B cell (primary cell): ENCODE measurements around the gene ACSBG1. TPM values are rescaled to one million over a fixed set of nuclear protein-coding genes. Genes with fewer than 3 reads are reported as not detected.

ENCODE experiments used
- ATAC-seq: fragments of 200-7000 bp; cut with Tn5 transposase; one replicate; pipeline ENCODE4 v1.10.0; 2021; ENCODE audit warnings: low read depth, mild to moderate bottlenecking, moderate number of reproducible peaks, moderate library complexity
- CTCF ChIA-PET: fragments of 350-600 bp; sonication (Branson Sonifier 250); formaldehyde crosslinking; loops from one replicate; lab custom pipeline; 2021; ENCODE audit warnings: antibody characterized with exemption, inconsistent platforms; lab: Charles Lee
- POLR2A ChIA-PET: fragments of 350-600 bp; sonication (Branson Sonifier 250); formaldehyde crosslinking; loops from one replicate; lab custom pipeline; 2021; ENCODE audit warnings: antibody characterized with exemption; lab: Charles Lee
- DNase-seq: peaks from one replicate; pipeline ENCODE4 v3.0.0; 2013
- H2AFZ ChIP-seq: 2 replicates; pipeline ENCODE4 v1.6.1; 2012; ENCODE audit warnings: mild to moderate bottlenecking, low read depth, low read length; ENCODE audit not compliant: insufficient read depth, poor library complexity, severe bottlenecking
- H3K27ac ChIP-seq, 2 donors: 1 replicate in 1 of 2; 2 replicates in 1 of 2; pipeline ENCODE4 v1.5.1; 2012 to 2013; ENCODE audit warnings: low read length in 2 of 2, mild to moderate bottlenecking in 2 of 2, moderate library complexity in 1 of 2
- H3K27me3 ChIP-seq, 4 experiments: fragments of 200-600 bp in 1 of 4; sonication (generic) in 1 of 4; replicated peaks in 1 of 4; 1 replicate in 2 of 4; 2 replicates in 2 of 4; pipeline versions ENCODE4 v1.6.1 to v1.7.0; 2013 to 2016; ENCODE audit warnings: low read length in 3 of 4, mild to moderate bottlenecking in 2 of 4, mixed read lengths in 1 of 4, moderate library complexity in 1 of 4; ENCODE audit not compliant: insufficient read depth in 4 of 4, control insufficient read depth in 3 of 4; ENCODE audit errors: control extremely low read depth in 1 of 4
- H3K36me3 ChIP-seq, 2 experiments: replicated peaks in 1 of 2; 1 replicate in 1 of 2; 2 replicates in 1 of 2; pipeline versions ENCODE4 v1.6.1 to v1.7.1; 2013; ENCODE audit warnings: low read length in 1 of 2; ENCODE audit not compliant: insufficient read depth in 2 of 2, control insufficient read depth in 1 of 2; ENCODE audit errors: control extremely low read depth in 1 of 2, extremely low read depth in 1 of 2
- H3K4me1 ChIP-seq, 2 donors: fragments of 200-600 bp in 1 of 2; sonication (generic) in 1 of 2; 1 replicate in 1 of 2; 2 replicates in 1 of 2; pipeline versions ENCODE4 v1.5.1 to v1.6.1; 2013 to 2017; ENCODE audit warnings: low read length in 2 of 2; ENCODE audit not compliant: control insufficient read depth in 2 of 2, insufficient read depth in 2 of 2
- H3K4me2 ChIP-seq: replicated peaks from 2 replicates; pipeline ENCODE3; 2012; ENCODE audit warnings: mild to moderate bottlenecking, low read depth, low read length; ENCODE audit not compliant: poor library complexity, severe bottlenecking
- H3K4me3 ChIP-seq, 5 experiments: fragments of 200-600 bp in 1 of 5; sonication (generic) in 1 of 5; 1 replicate in 3 of 5; 2 replicates in 2 of 5; pipeline versions ENCODE4 v1.5.1 to v1.7.0; 2011 to 2016; ENCODE audit warnings: low read length in 4 of 5, mild to moderate bottlenecking in 4 of 5, low read depth in 2 of 5, control low read depth in 1 of 5, moderate library complexity in 1 of 5; ENCODE audit not compliant: insufficient read depth in 1 of 5; ENCODE audit errors: control extremely low read depth in 1 of 5, extremely low read depth in 1 of 5
- H3K79me2 ChIP-seq: fragments of 200-600 bp; sonication (generic); one replicate; pipeline ENCODE4 v1.6.0; 2016; ENCODE audit warnings: low read length; ENCODE audit not compliant: control insufficient read depth, insufficient read depth
- H3K9ac ChIP-seq: fragments of 200-600 bp; sonication (generic); 2 replicates; pipeline ENCODE4 v1.6.1; 2017; ENCODE audit warnings: mild to moderate bottlenecking, low read length, moderate library complexity
- H3K9me3 ChIP-seq, 3 donors: one replicate each; pipeline versions ENCODE4 v1.6.1 to v1.7.1; 2013; ENCODE audit warnings: low read length in 2 of 3; ENCODE audit not compliant: control insufficient read depth in 2 of 3, insufficient read depth in 1 of 3; ENCODE audit errors: control extremely low read depth in 1 of 3
- H4K20me1 ChIP-seq: 2 replicates; pipeline ENCODE4 v1.6.0; 2012; ENCODE audit warnings: mild to moderate bottlenecking, low read length; ENCODE audit not compliant: insufficient read depth, control insufficient read depth, poor library complexity, severe bottlenecking
- H3K27ac Mint-ChIP-seq: one replicate; pipeline ENCODE4 v1.8.0; 2021; ENCODE audit warnings: mixed read lengths
- H3K27me3 Mint-ChIP-seq: one replicate; pipeline ENCODE4 v1.8.0; 2021; ENCODE audit warnings: mixed read lengths
- H3K4me1 Mint-ChIP-seq: one replicate; pipeline ENCODE4 v1.8.0; 2021; ENCODE audit warnings: mixed read lengths
- H3K4me3 Mint-ChIP-seq: one replicate; pipeline ENCODE4 v1.8.0; 2021; ENCODE audit warnings: mixed read lengths
- H3K9me3 Mint-ChIP-seq: one replicate; pipeline ENCODE4 v1.8.0; 2022; ENCODE audit warnings: mixed read lengths; ENCODE audit not compliant: insufficient read depth
- EZH2 ChIP-seq: IDR thresholded peaks from 2 replicates; pipeline ENCODE4 v1.6.1; 2012; ENCODE audit warnings: borderline replicate concordance, low read depth, mild to moderate bottlenecking, moderate library complexity, low read length; ENCODE audit not compliant: insufficient read depth, poor library complexity, severe bottlenecking
- WGBS: methylation state at CpG from one replicate; pipeline ENCODE4 v1.1.5; 2013; ENCODE audit warnings: missing lambda C conversion rate; ENCODE audit not compliant: insufficient coverage; 5-methylcytosine and 5-hydroxymethylcytosine counted together
- intact Hi-C: fragments of 100-400 bp; cut with micrococcal nuclease; formaldehyde crosslinking; loops from one replicate; pipeline ENCODE4 v1.10.0; 2022
- polyA plus RNA-seq: library from polyadenylated mRNA; depleted of rRNA; stranded (reverse); fragments of >200 nt; gene quantifications from 2 replicates; pipeline ENCODE4 v1.2.3, GENCODE V29; 2012
- total RNA-seq, 2 donors: library from RNA; stranded (reverse); fragments of 120-200 nt in 1 of 2; gene quantifications; 1 replicate in 1 of 2; 2 replicates in 1 of 2; pipeline versions ENCODE4 v1.2.3 to v1.2.4, GENCODE V29; 2013 to 2022
- TF ChIP-seq, protein P1 (sequence below): fragments of 200-600 bp; IDR thresholded peaks from one replicate; pipeline ENCODE4 v1.8.0; 2022; ENCODE audit warnings: antibody characterized with exemption, mild to moderate bottlenecking

ACSBG1 gene
- total and polyA plus RNA-seq, 2 donors (not counting 1 experiment from before 2014, with no cell fraction given), result 0.03 to 0.07 TPM

- Histone ChIP-seq H3K4me3 (no peak overlapping the region), H3K9me3 (no peaks in the 10 kb centered on the region), H3K4me2 (no peak overlapping the region), H4K20me1 (no peaks in the 10 kb centered on the region), H3K4me1 (no peaks in the 10 kb centered on the region), H3K36me3 (no peaks in the 10 kb centered on the region), H3K27me3 (no peaks in the 10 kb centered on the region), H2AFZ (no peak overlapping the region), H3K9ac (no peak overlapping the region), H3K27ac (no peak overlapping the region), H3K79me2 (no peaks in the 10 kb centered on the region)
- no peak for DNase-seq
- H3K4me1 Mint-ChIP-seq, result no peaks in the 10 kb centered on the region
- no peak overlapping the region for H3K27ac Mint-ChIP-seq
- no peaks in the 10 kb centered on the region for H3K27me3 Mint-ChIP-seq
- ATAC-seq, result no peak
- intact Hi-C loops, result no loop called here
- CTCF ChIA-PET, result interaction anchor here (1.3 to 15.2 kb wide), 2 partner anchors 54 to 181 kb away, joined by 3 to 322 read pairs; no protein-coding TSS in a partner anchor
- H3K9me3 Mint-ChIP-seq, result no peaks in the 10 kb centered on the region
- TF ChIP-seq, protein P1, sequence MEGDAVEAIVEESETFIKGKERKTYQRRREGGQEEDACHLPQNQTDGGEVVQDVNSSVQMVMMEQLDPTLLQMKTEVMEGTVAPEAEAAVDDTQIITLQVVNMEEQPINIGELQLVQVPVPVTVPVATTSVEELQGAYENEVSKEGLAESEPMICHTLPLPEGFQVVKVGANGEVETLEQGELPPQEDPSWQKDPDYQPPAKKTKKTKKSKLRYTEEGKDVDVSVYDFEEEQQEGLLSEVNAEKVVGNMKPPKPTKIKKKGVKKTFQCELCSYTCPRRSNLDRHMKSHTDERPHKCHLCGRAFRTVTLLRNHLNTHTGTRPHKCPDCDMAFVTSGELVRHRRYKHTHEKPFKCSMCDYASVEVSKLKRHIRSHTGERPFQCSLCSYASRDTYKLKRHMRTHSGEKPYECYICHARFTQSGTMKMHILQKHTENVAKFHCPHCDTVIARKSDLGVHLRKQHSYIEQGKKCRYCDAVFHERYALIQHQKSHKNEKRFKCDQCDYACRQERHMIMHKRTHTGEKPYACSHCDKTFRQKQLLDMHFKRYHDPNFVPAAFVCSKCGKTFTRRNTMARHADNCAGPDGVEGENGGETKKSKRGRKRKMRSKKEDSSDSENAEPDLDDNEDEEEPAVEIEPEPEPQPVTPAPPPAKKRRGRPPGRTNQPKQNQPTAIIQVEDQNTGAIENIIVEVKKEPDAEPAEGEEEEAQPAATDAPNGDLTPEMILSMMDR, result no peak
- POLR2A ChIA-PET, result no interaction called here
- H3K4me3 Mint-ChIP-seq, result no peak overlapping the region
These were observed 94.1 kb downstream of the ACSBG1 start for GRCh38 chr15:78140292-78140691.

GRCh38 chr15:78139578-78139977 lies 94.8 kb downstream of the ACSBG1 start:
- H3K4me1 Mint-ChIP-seq, result no peaks in the 10 kb centered on the region
- H3K36me3 ChIP-seq, result no peaks in the 10 kb centered on the region
- ChIA-PET POLR2A (no interaction called here), CTCF (interaction anchor here (1.3 to 15.2 kb wide), 2 partner anchors 55 to 181 kb away, joined by 3 to 322 read pairs; no protein-coding TSS in a partner anchor)
- H3K4me3 Mint-ChIP-seq, result no peak overlapping the region
- H3K27ac ChIP-seq, result no peak overlapping the region
- no peak overlapping the region for H2AFZ ChIP-seq
- no peaks in the 10 kb centered on the region for H3K79me2 ChIP-seq
- no peak overlapping the region for H3K4me2 ChIP-seq
- DNase-seq, result no peak
- 100% methylated on average over 2 of the region's 5 CpGs for whole genome bisulfite sequencing
- intact Hi-C loops, result no loop called here
- no peaks in the 10 kb centered on the region for H3K9me3 ChIP-seq
- TF ChIP-seq EZH2, result no peak
- TF ChIP-seq, protein P1, result no peak
- no peaks in the 10 kb centered on the region for H3K4me1 ChIP-seq
- H4K20me1 ChIP-seq, result no peaks in the 10 kb centered on the region
- ATAC-seq, result no peak
- no peaks in the 10 kb centered on the region for H3K27me3 Mint-ChIP-seq
- H3K4me3 ChIP-seq, result no peak overlapping the region
- no peak overlapping the region for H3K9ac ChIP-seq
- H3K27me3 ChIP-seq, result no peaks in the 10 kb centered on the region
- H3K27ac Mint-ChIP-seq, result no peak overlapping the region
- no peaks in the 10 kb centered on the region for H3K9me3 Mint-ChIP-seq
